Keratinocyte (primary cell): ENCODE results near the gene PCDHGB6. TPM values are rescaled to one million over a fixed set of nuclear protein-coding genes. Genes with fewer than 3 reads are reported as not detected.
"Not testable (repeated sequence)": the region's sequence is repeated elsewhere in the genome, so short reads cannot be mapped to it uniquely, and the experiment has no call there.

Experiments used
- DNase-seq: peaks from one replicate; pipeline ENCODE4 v3.0.0-alpha.2; 2011; ENCODE audit warnings: low read depth, missing footprints, low spot score
- FAIRE-seq: peaks from 2 replicates; lab custom pipeline; 2011; peaks lifted over from hg19 to GRCh38; lab: Jason Lieb, UNC
- H2AFZ ChIP-seq: 2 replicates; pipeline ENCODE4 v1.6.0; 2012; ENCODE audit warnings: low read length, control low read depth, inconsistent platforms; ENCODE audit not compliant: control insufficient read depth
- H3K27ac ChIP-seq: 2 replicates; pipeline ENCODE4 v1.5.1; 2011; ENCODE audit warnings: low read length; ENCODE audit not compliant: control insufficient read depth, insufficient read depth
- H3K27me3 ChIP-seq: 3 replicates; pipeline ENCODE4 v1.6.0; 2011; ENCODE audit warnings: low read length; ENCODE audit not compliant: control insufficient read depth, insufficient read depth; ENCODE audit errors: extremely low read depth
- H3K36me3 ChIP-seq, 2 experiments: 2 replicates in 1 of 2; 3 replicates in 1 of 2; pipeline ENCODE4 v1.5.1; 2011; ENCODE audit warnings: low read length in 2 of 2, mild to moderate bottlenecking in 1 of 2; ENCODE audit not compliant: control insufficient read depth in 2 of 2, insufficient read depth in 2 of 2; ENCODE audit errors: extremely low read depth in 1 of 2
- H3K4me1 ChIP-seq: 3 replicates; pipeline ENCODE4 v1.5.1; 2011; ENCODE audit warnings: low read length; ENCODE audit not compliant: control insufficient read depth, insufficient read depth; ENCODE audit errors: extremely low read depth
- H3K4me2 ChIP-seq: 3 replicates; pipeline ENCODE4 v1.6.0; 2011; ENCODE audit warnings: low read depth, low read length; ENCODE audit not compliant: control insufficient read depth, insufficient read depth; ENCODE audit errors: extremely low read depth
- H3K4me3 ChIP-seq, 3 experiments: fragments of 200-600 bp in 1 of 3; sonication (generic) in 1 of 3; 2 replicates in 2 of 3; 3 replicates in 1 of 3; pipeline ENCODE4 v1.5.1; 2011 to 2016; ENCODE audit warnings: low read length in 3 of 3, mild to moderate bottlenecking in 3 of 3, control low read depth in 2 of 3, inconsistent platforms in 1 of 3, low read depth in 1 of 3, mixed read lengths in 1 of 3, mixed run types in 1 of 3, moderate library complexity in 1 of 3; ENCODE audit not compliant: control insufficient read depth in 2 of 3, insufficient read depth in 2 of 3; ENCODE audit errors: extremely low read depth in 1 of 3
- H3K79me2 ChIP-seq: 2 replicates; pipeline ENCODE4 v1.6.0; 2012; ENCODE audit warnings: low read length; ENCODE audit not compliant: control insufficient read depth, insufficient read depth
- H3K9ac ChIP-seq: 3 replicates; pipeline ENCODE4 v1.6.0; 2011; ENCODE audit warnings: low read length; ENCODE audit not compliant: control insufficient read depth, insufficient read depth; ENCODE audit errors: extremely low read depth
- H3K9me1 ChIP-seq: 3 replicates; pipeline ENCODE4 v1.6.0; 2011; ENCODE audit warnings: low read length; ENCODE audit not compliant: control insufficient read depth, insufficient read depth; ENCODE audit errors: extremely low read depth
- H3K9me3 ChIP-seq: 2 replicates; pipeline ENCODE4 v1.5.1; 2012; ENCODE audit warnings: low read depth, low read length; ENCODE audit not compliant: control insufficient read depth
- H4K20me1 ChIP-seq: 3 replicates; pipeline ENCODE4 v1.6.0; 2011; ENCODE audit warnings: low read length; ENCODE audit not compliant: control insufficient read depth, insufficient read depth; ENCODE audit errors: extremely low read depth
- CTCF ChIP-seq, 3 experiments: IDR thresholded peaks in 1 of 3; conservative IDR thresholded peaks in 1 of 3; optimal IDR thresholded peaks in 1 of 3; 2 replicates in 2 of 3; 3 replicates in 1 of 3; pipeline versions ENCODE3 to v1.5.1; 2011; ENCODE audit warnings: low read length in 3 of 3, mild to moderate bottlenecking in 3 of 3, moderate library complexity in 2 of 3, control low read depth in 1 of 3, inconsistent platforms in 1 of 3; ENCODE audit not compliant: insufficient read depth in 2 of 3; ENCODE audit errors: extremely low read depth in 1 of 3
- EZH2 ChIP-seq: IDR thresholded peaks from one replicate; pipeline ENCODE4 v1.6.1; 2012; ENCODE audit warnings: inconsistent platforms, mild to moderate bottlenecking, low read length, moderate library complexity
- dilution Hi-C: fragments of 300-500 bp; cut with MboI; formaldehyde crosslinking; loops from one replicate; pipeline ENCODE4 v1.7.0; 2020; ENCODE audit warnings: low sequenced_read_pairs; ENCODE audit not compliant: extremely low pct_ligation_motif_present
- polyA plus RNA-seq, 5 experiments: library from polyadenylated mRNA; depleted of rRNA in 3 of 5; stranded (reverse) in 3 of 5; stranded (forward) in 1 of 5; unstranded in 1 of 5; fragments of >200 nt; gene quantifications; 1 replicate in 1 of 5; 2 replicates in 3 of 5; 3 replicates in 1 of 5; pipeline versions ENCODE4 v1.2.1 to v1.2.3, GENCODE V29; 2011 to 2012; ENCODE audit warnings: missing spikeins in 2 of 5, low read depth in 1 of 5, low replicate concordance in 1 of 5

PCDHGB6 gene
- polyA plus RNA-seq, 1 donor (not counting 4 experiments of a cell fraction or from before 2014, with no cell fraction given): 0.30 TPM

- H3K27ac ChIP-seq, H3K9me1 ChIP-seq, DNase-seq, FAIRE-seq, H4K20me1 ChIP-seq, H3K4me1 ChIP-seq, H3K79me2 ChIP-seq, H3K36me3 ChIP-seq, dilution Hi-C loops: not testable (repeated sequence)
- Histone ChIP-seq H3K4me3 (peak within 1 kb of the TSS; percentile 36 to 46 (median 43)), H3K4me2 (peak within 1 kb of the TSS; percentile 44), H3K9ac (peak within 1 kb of the TSS; percentile 16), H2AFZ (peak within 1 kb of the TSS; percentile 61), H3K27me3 (peaks cover 34% of the 10 kb centered on the region), H3K9me3 (peaks cover 24% of the 10 kb centered on the region)
- TF ChIP-seq CTCF (optimal IDR thresholded peaks at IDR 0.05 in 1 of 3, IDR thresholded peaks at IDR 0.05 in 1 of 3, conservative IDR thresholded peaks at IDR 0.05 in 1 of 3; ENCODE audit: extremely low read depth in 1 of 3, insufficient read depth in 2 of 3, low read length in 3 of 3): peak; percentile 55 to 78 (median 66)
These were observed 9.8 kb downstream of the PCDHGB6 start, which contains the start of gene PCDHGB7 for GRCh38 chr5:141417494-141418172. PCDHGB7 (plus strand) TSS chr5:141417677; CDS start chr5:141417860, 183 bp downstream.

- Histone ChIP-seq H3K4me2 (no peak overlapping the region), H3K4me1 (no peaks in the 10 kb centered on the region), H3K27ac (no peak overlapping the region), H3K36me3 (no peaks in the 10 kb centered on the region), H3K9me3 (peaks cover 28% of the 10 kb centered on the region), H3K4me3 (no peak overlapping the region), H3K9me1 (no peaks in the 10 kb centered on the region), H2AFZ (no peak overlapping the region), H3K9ac (no peak overlapping the region), H3K79me2 (no peaks in the 10 kb centered on the region), H3K27me3 (peaks cover 33% of the 10 kb centered on the region), H4K20me1 (no peaks in the 10 kb centered on the region)
- dilution Hi-C loops: no loop called here
- no peak for TF ChIP-seq EZH2
- no peak for DNase-seq
- FAIRE-seq: no peak
These were observed 11.5 kb downstream of the PCDHGB6 start for GRCh38 chr5:141419074-141419880.
